Body of pancreas (tissue), 4 donors: ENCODE measurements around the gene MAST4. TPM values are rescaled to one million over a fixed set of nuclear protein-coding genes. Genes with fewer than 3 reads are reported as not detected.

Experiments
- ATAC-seq: fragments of 150-250 bp; one replicate; pipeline ENCODE4 v1.9.1; 2016
- DNase-seq, 4 donors: peaks; one replicate each; pipeline ENCODE4 v3.0.0-alpha.2; 2019
- H3K27ac ChIP-seq, 4 donors: fragments of 200-600 bp; sonication (generic); 1 replicate in 3 of 4; 2 replicates in 1 of 4; pipeline versions ENCODE4 v1.5.1 to v1.6.1; 2016 to 2019; ENCODE audit warnings: mild to moderate bottlenecking in 1 of 4, mixed read lengths in 1 of 4, moderate library complexity in 1 of 4
- H3K27me3 ChIP-seq, 2 donors: fragments of 200-600 bp; sonication (generic); one replicate each; pipeline ENCODE4 v1.6.0; 2016; ENCODE audit warnings: mild to moderate bottlenecking in 1 of 2
- H3K36me3 ChIP-seq, 2 donors: fragments of 200-600 bp; sonication (generic); replicated peaks in 1 of 2; 2 replicates each; pipeline ENCODE4 v1.5.1; 2016; ENCODE audit warnings: low read depth in 2 of 2; ENCODE audit not compliant: insufficient read depth in 1 of 2
- H3K4me1 ChIP-seq: fragments of 200-600 bp; sonication (generic); one replicate; pipeline ENCODE4 v1.6.0; 2016
- H3K4me3 ChIP-seq, 2 donors: fragments of 200-600 bp; sonication (generic); 1 replicate in 1 of 2; 2 replicates in 1 of 2; pipeline ENCODE4 v1.5.1; 2016 to 2019
- H3K9me3 ChIP-seq, 3 donors: fragments of 200-600 bp; sonication (generic); 1 replicate in 2 of 3; 2 replicates in 1 of 3; pipeline ENCODE4 v1.5.1; 2016
- POLR2A ChIP-seq, 3 donors: fragments of 450-650 bp; IDR thresholded peaks; one replicate each; pipeline ENCODE4 v1.6.1; 2016; ENCODE audit warnings: antibody characterized with exemption in 3 of 3, mild to moderate bottlenecking in 2 of 3
- WGBS, 2 donors: methylation state at CpG; one replicate each; pipeline ENCODE4 v1.1.5; 2017; 5-methylcytosine and 5-hydroxymethylcytosine counted together
- intact Hi-C: fragments of 100-400 bp; cut with DNase I; formaldehyde crosslinking; loops from one replicate; pipeline ENCODE4 v1.15.1; 2023
- total RNA-seq, 2 donors: library from RNA; depleted of rRNA; stranded (reverse); fragments of >200 nt; gene quantifications; one replicate each; pipeline ENCODE4 v1.1.0, GENCODE V29; 2016
- TF ChIP-seq, protein P1 (sequence below), 7 experiments: fragments of 450-650 bp in 4 of 7; fragments of 200-600 bp in 3 of 7; sonication (generic) in 3 of 7; IDR thresholded peaks; one replicate each; pipeline ENCODE4 v1.5.1; 2016 to 2019; ENCODE audit warnings: antibody characterized with exemption in 7 of 7

The MAST4 gene
- total RNA-seq, 2 donors from 2014 or later: 17.9 to 29.7 TPM

DNA sequence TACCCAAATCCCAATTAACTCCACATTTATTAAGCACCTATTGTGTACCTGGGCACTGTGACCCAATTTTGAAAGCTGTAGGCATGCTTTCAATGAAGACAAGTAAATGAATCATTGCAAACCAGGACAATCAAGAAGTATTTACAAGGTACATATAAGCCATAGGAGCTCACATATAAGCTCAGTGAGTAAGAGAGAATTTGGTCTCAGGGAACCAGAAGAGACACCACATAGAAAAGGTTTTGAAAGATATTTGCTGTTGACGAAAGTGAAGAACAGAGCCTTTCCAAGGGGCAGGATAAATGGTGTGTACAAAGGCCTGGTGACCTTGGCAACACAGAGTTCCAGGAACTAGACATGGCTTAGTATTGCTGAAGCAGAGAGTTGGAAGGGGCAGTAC lies 412.8 kb downstream of the MAST4 start:
- no peak for TF ChIP-seq POLR2A (IDR thresholded peaks at IDR 0.05)
- TF ChIP-seq, protein P1, sequence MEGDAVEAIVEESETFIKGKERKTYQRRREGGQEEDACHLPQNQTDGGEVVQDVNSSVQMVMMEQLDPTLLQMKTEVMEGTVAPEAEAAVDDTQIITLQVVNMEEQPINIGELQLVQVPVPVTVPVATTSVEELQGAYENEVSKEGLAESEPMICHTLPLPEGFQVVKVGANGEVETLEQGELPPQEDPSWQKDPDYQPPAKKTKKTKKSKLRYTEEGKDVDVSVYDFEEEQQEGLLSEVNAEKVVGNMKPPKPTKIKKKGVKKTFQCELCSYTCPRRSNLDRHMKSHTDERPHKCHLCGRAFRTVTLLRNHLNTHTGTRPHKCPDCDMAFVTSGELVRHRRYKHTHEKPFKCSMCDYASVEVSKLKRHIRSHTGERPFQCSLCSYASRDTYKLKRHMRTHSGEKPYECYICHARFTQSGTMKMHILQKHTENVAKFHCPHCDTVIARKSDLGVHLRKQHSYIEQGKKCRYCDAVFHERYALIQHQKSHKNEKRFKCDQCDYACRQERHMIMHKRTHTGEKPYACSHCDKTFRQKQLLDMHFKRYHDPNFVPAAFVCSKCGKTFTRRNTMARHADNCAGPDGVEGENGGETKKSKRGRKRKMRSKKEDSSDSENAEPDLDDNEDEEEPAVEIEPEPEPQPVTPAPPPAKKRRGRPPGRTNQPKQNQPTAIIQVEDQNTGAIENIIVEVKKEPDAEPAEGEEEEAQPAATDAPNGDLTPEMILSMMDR (IDR thresholded peaks at IDR 0.05): no peak
- peak overlapping the region in 1 of 4 donors; percentile 12 for H3K27ac ChIP-seq
- H3K27me3 ChIP-seq: no peaks in the 10 kb centered on the region
- peaks cover 30% of the 10 kb centered on the region for H3K4me1 ChIP-seq
- peak; percentile 31 for ATAC-seq
- no peaks in the 10 kb centered on the region for H3K9me3 ChIP-seq
- intact Hi-C loops: no loop called here
- no peaks in the 10 kb centered on the region for H3K36me3 ChIP-seq
- WGBS, 2 donors: 10 to 21% methylated on average over 1 of the region's 1 CpG
- DNase-seq: peak in 3 of 4 donors; percentile 26 to 51 (median 46)
- H3K4me3 ChIP-seq: no peak overlapping the region

DNA sequence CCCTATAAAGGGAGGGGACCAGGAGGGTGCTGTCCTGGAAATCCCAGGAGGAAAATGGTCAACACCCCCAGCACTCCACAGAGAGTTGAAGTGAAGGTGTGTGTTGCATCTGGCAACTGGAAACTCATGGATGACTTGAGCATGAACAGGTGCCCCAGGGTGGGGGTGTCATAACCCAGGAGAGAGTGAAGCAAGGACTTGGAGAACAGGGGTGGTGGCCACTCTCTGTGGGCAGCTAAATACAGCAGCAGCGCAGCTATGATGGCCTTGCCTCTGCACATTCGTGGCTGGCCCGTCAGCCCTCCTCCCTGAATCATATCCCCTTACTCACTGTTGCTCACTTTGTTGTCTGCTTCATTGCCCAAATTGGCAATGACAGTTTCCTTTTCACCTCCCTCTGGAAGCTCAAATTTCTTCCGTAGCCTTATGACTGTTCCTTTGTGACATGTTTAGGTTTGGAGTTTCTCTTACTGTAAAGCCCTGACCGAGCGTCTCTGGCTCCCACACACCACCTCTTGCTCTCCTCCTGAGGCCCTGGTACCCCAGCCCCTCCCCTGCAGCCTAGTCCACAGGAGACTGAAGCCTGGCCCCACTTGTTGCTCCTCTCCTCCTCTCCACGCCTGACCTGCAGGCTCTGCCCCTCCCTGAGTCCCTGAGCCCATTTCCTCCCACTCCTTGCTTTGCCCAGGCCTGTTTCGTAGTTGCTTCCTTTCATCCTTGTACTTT lies 414.7 kb downstream of the MAST4 start:
- intact Hi-C loops: no loop called here
- no peaks in the 10 kb centered on the region for H3K36me3 ChIP-seq
- no peak overlapping the region for H3K4me3 ChIP-seq
- H3K9me3 ChIP-seq: no peaks in the 10 kb centered on the region
- H3K4me1 ChIP-seq: peaks cover 39% of the 10 kb centered on the region
- H3K27me3 ChIP-seq: no peaks in the 10 kb centered on the region
- ATAC-seq (no peak), DNase-seq (no peak)
- peak overlapping the region in 2 of 4 donors; percentile 6 to 14 for H3K27ac ChIP-seq
- TF ChIP-seq, protein P1 (IDR thresholded peaks at IDR 0.05): no peak
- no peak for TF ChIP-seq POLR2A (IDR thresholded peaks at IDR 0.05)
- 66 to 77% methylated on average over 8 of the region's 8 CpGs for WGBS, 2 donors

DNA sequence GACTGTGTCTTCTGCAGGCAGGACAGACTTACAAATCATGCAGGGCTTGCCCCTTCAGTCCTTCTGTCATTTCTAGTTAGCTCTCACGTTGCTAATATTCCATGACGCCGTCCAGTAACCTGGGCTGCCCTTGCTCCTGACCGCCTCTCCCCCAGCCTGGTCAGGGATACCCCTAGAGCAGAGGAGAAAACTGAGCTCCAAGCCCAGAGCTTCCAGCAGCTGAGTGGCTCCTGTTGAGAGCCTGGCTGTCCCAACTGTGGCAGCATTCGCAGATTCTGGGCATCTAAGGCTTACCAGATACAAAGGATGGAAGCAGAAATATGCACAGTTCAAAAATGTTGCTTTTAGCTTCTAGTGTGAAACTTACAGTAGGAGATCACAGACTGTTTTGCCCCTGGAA lies 415.2 kb downstream of the MAST4 start:
- ATAC-seq (no peak), DNase-seq (no peak)
- Histone ChIP-seq H3K9me3 (no peaks in the 10 kb centered on the region), H3K36me3 (no peaks in the 10 kb centered on the region), H3K4me3 (no peak overlapping the region), H3K27ac (peak overlapping the region in 2 of 4 donors; percentile 6 to 14), H3K4me1 (peaks cover 39% of the 10 kb centered on the region), H3K27me3 (no peaks in the 10 kb centered on the region)
- TF ChIP-seq, protein P1 (IDR thresholded peaks at IDR 0.05): no peak
- TF ChIP-seq POLR2A (IDR thresholded peaks at IDR 0.05): no peak
- intact Hi-C loops: no loop called here
- 87 to 98% methylated on average over 5 of the region's 5 CpGs for WGBS, 2 donors

DNA sequence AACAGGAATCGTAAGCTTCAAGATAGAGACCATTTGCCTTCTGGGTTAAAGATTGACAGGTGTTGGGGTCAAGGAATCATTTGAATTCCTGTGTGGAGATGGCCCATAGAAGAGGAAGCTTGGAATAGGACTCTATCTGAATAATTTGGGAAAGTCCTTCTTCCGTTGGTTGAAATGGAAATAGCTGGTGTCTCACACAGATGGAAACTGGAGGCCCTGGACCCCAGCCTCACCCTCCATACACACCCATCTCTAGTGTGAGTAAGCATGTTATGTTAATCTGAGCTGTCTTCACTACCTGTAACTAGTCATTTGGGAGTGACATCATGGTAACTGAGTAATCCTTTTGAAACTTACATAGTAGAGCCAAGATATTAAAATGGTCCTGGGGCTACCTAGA lies 416.0 kb downstream of the MAST4 start:
- H3K4me1 ChIP-seq: peaks cover 39% of the 10 kb centered on the region
- no peaks in the 10 kb centered on the region for H3K27me3 ChIP-seq
- H3K4me3 ChIP-seq: no peak overlapping the region
- 66 to 72% methylated on average over 2 of the region's 2 CpGs for WGBS, 2 donors
- intact Hi-C loops: no loop called here
- no peak for DNase-seq
- no peaks in the 10 kb centered on the region for H3K36me3 ChIP-seq
- ATAC-seq: no peak
- no peak overlapping the region for H3K27ac ChIP-seq
- no peaks in the 10 kb centered on the region for H3K9me3 ChIP-seq
- TF ChIP-seq POLR2A (IDR thresholded peaks at IDR 0.05): no peak
- TF ChIP-seq, protein P1 (IDR thresholded peaks at IDR 0.05): no peak

DNA sequence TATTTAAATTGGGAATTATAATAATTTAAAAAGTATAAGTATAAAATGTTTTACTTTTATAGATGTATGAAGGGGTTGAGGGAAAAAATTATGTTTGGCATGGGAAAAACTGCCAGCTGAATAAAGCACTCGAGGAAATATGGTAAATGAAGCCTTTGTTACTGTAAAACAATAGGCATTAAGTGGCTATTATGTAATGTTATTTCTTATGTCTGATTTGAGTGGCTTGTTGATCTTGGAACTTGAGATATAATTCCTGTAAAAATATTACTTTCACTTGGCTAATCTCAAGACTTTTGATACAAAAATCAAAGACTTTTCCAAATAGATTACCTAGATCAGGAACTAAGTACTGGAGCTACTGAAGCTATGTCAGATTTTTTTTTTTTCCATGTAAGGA lies 417.5 kb downstream of the MAST4 start:
- intact Hi-C loops: no loop called here
- peaks cover 39% of the 10 kb centered on the region for H3K4me1 ChIP-seq
- H3K27ac ChIP-seq: peak overlapping the region in 1 of 4 donors; percentile 58

More for the DNA sequence above, 417.5 kb downstream of the MAST4 start:
- WGBS, 2 donors: 11 to 24% methylated on average over 1 of the region's 1 CpG
- Histone ChIP-seq H3K9me3 (no peaks in the 10 kb centered on the region), H3K27me3 (no peaks in the 10 kb centered on the region), H3K4me3 (no peak overlapping the region), H3K36me3 (no peaks in the 10 kb centered on the region)
- ATAC-seq (no peak), DNase-seq (no peak)
- TF ChIP-seq, protein P1 (IDR thresholded peaks at IDR 0.05): no peak
- TF ChIP-seq POLR2A (IDR thresholded peaks at IDR 0.05): no peak
